RWPE1 (cell line): Measurements from ENCODE around the gene RNF128.
"Not testable (repeated sequence)": the region's sequence is repeated elsewhere in the genome, so short reads cannot be mapped to it uniquely, and the experiment has no call there.

Experiments used
- CTCF ChIA-PET: fragments of 350-600 bp; sonication (Branson Sonifier 250); formaldehyde crosslinking; extraction: SDS; loops from one replicate; lab custom pipeline; 2021; lab: Yijun Ruan, JAX
- POLR2A ChIA-PET: fragments of 400-600 bp; formaldehyde crosslinking; extraction: SDS; loops from one replicate; lab custom pipeline; 2020; ENCODE audit warnings: antibody characterized with exemption; ENCODE audit not compliant: low non-redundant PET; lab: Yijun Ruan, JAX
- DNase-seq: peaks from one replicate; pipeline ENCODE4 v3.0.0; 2012; ENCODE audit warnings: low spot score
- H3K27ac ChIP-seq: fragments of 450-650 bp; 2 replicates; pipeline ENCODE4 v1.5.1; 2017
- CTCF ChIP-seq: fragments of 450-650 bp; conservative IDR thresholded peaks from 2 replicates; pipeline ENCODE4 v1.5.1; 2017; ENCODE audit warnings: low read depth, mild to moderate bottlenecking

Gene RNF128

GRCh38 chrX:106802388-106803275 is 76.1 kb downstream of the RNF128 start, which contains the start of gene TBC1D8B:
TSS of gene TBC1D8B (plus strand) at chrX:106802673. CDS start at chrX:106802854, 181 bp downstream.
- DNase-seq, result peak; percentile 72
- CTCF ChIA-PET, result interaction anchor here (0.6 kb wide), 1 partner anchor 1833 kb away, joined by 5 read pairs; no protein-coding TSS in a partner anchor
- no peak for TF ChIP-seq CTCF
- no peak within 1 kb of the TSS for H3K27ac ChIP-seq
- POLR2A ChIA-PET, result no interaction called here

GRCh38 chrX:106811131-106811910 is 84.8 kb downstream of the RNF128 start:
- CTCF ChIA-PET, result no interaction called here
- no peak for TF ChIP-seq CTCF
- POLR2A ChIA-PET, result no interaction called here
- no peak overlapping the region for H3K27ac ChIP-seq
- no peak for DNase-seq

- H3K27ac ChIP-seq, CTCF ChIA-PET, DNase-seq, POLR2A ChIA-PET: not testable (repeated sequence)
Measured at GRCh38 chrX:106812930-106813329, 86.4 kb downstream of the RNF128 start.

GRCh38 chrX:106814093-106814492 is 87.6 kb downstream of the RNF128 start:
- CTCF ChIA-PET, POLR2A ChIA-PET, H3K27ac ChIP-seq, DNase-seq: not testable (repeated sequence)
